Epithelial cell of proximal tubule (primary cell): ENCODE results near the gene CERS3. TPM values are rescaled to one million over a fixed set of nuclear protein-coding genes. Genes with fewer than 3 reads are reported as not detected.

ENCODE experiments used
- DNase-seq: peaks from one replicate; pipeline ENCODE4 v3.0.0-alpha.2; 2011; ENCODE audit warnings: low read depth
- H3K4me3 ChIP-seq: 2 replicates; pipeline ENCODE4 v1.5.1; 2011; ENCODE audit warnings: low read depth, mild to moderate bottlenecking, low read length
- CTCF ChIP-seq: conservative IDR thresholded peaks from 2 replicates; pipeline ENCODE4 v1.5.1; 2012; ENCODE audit warnings: low read depth, mild to moderate bottlenecking, low read length
- total RNA-seq: library from RNA; depleted of rRNA; stranded (reverse); fragments of >200 nt; gene quantifications from 2 replicates; pipeline ENCODE4 v1.2.3, GENCODE V29; 2015

The CERS3 gene
- total RNA-seq, 1 donor from 2014 or later = not detected

GRCh38 chr15:100501117-100501516 lies 27.6 kb downstream of the CERS3 start:
- no peak overlapping the region for H3K4me3 ChIP-seq
- no peak for DNase-seq
- no peak for TF ChIP-seq CTCF

- TF ChIP-seq CTCF = no peak
- DNase-seq = no peak
Measured at GRCh38 chr15:100500226-100500990, 28.3 kb downstream of the CERS3 start.

GRCh38 chr15:100495861-100496260 lies 32.9 kb downstream of the CERS3 start:
- no peak overlapping the region for H3K4me3 ChIP-seq
- no peak for DNase-seq
- no peak for TF ChIP-seq CTCF

More at GRCh38 chr15:100500226-100500990, 28.3 kb downstream of the CERS3 start:
- H3K4me3 ChIP-seq = no peak overlapping the region

GRCh38 chr15:100493213-100493612 lies 35.5 kb downstream of the CERS3 start:
- no peak overlapping the region for H3K4me3 ChIP-seq
- TF ChIP-seq CTCF = no peak
- DNase-seq = no peak

GRCh38 chr15:100484443-100484842 lies 44.3 kb downstream of the CERS3 start:
- DNase-seq = no peak
- TF ChIP-seq CTCF = no peak
- H3K4me3 ChIP-seq = no peak overlapping the region

GRCh38 chr15:100483370-100483769 lies 45.4 kb downstream of the CERS3 start:
- DNase-seq = no peak
- TF ChIP-seq CTCF = no peak
- no peak overlapping the region for H3K4me3 ChIP-seq

GRCh38 chr15:100476805-100477204 lies 51.9 kb downstream of the CERS3 start:
- no peak for TF ChIP-seq CTCF
- DNase-seq = no peak

More at GRCh38 chr15:100476805-100477204, 51.9 kb downstream of the CERS3 start:
- no peak overlapping the region for H3K4me3 ChIP-seq
